HG03103 (cell line): ENCODE data around the gene GLB1L3.

ENCODE experiments used
- ATAC-seq: cut with Tn5 transposase; IDR thresholded peaks from one replicate; pipeline ENCODE4 v1.9.1; 2021; ENCODE audit warnings: low read depth; ENCODE audit not compliant: unreplicated experiment

GLB1L3 gene

DNA sequence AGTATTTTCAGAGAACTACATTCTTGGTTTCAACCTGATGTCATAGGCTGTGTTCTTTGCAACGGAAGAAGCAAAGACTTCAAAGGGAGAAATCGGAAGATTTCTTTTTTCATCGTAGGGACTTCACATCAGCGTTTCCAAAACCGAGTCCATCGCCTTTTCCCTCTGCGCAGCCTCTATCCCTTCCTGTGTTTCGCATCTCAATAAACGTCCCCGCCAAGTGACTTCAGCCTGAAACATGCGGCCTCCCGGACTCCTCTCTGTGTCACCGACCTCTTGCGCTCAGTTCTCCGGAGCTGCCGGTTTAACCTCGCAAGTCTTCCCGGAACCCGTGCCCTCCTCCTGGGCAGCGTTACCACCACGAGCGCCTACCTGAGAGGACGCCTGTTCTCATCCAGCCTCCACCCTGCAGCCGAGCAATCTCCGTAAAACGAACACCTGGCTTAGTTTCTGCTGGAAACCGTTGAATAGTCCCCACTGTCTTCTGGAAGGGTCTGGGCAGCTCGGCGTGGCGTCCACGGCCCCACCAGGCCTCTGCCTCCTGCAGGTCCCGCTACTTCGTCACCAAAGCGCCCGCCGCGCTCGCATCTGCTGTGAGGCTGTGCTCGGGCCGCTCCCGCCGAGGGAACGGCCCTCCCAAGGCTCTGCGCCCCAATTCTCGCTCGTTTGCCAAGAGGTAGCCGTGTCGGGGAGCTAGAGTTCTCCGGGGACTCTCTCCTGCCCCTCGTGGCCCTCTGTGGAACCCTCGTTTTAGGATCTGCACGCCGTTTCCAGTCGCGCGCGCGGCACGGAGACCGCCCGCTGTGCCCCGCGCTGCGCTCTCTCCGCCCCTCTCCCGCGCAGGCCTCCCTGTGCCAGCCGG, at the start of gene GLB1L3:
TSS of gene GLB1L3 (plus strand) at position 846 of the 862 bp plus-strand sequence. CDS start 362 bp downstream, outside the sequence.
- ATAC-seq = peak; percentile 77

DNA sequence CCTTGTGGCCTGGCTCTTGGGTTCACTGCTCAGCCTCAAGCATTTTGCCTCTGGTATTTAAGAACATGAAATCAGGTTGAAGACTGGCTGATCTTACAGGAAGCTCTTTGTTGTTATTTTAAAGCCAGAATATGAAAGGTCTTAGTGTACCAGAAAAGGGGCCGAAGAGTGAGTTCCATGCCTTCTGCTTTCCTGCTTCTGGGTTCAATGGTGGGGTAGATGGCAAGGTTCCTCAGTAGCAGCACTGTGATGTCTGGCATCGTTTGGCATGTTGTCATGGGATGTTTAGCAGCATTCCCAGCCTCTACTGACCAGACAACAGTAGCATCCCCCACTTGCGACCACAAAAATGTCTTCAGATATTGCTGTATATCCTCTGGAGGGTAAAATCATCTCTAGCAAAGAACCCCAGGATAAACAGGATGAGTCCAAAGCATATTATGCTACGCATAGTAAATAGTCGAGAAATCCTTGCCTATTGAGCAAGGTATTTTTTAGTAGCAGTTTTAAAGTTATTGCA, 49.3 kb upstream of the GLB1L3 start:
- no peak for ATAC-seq

DNA sequence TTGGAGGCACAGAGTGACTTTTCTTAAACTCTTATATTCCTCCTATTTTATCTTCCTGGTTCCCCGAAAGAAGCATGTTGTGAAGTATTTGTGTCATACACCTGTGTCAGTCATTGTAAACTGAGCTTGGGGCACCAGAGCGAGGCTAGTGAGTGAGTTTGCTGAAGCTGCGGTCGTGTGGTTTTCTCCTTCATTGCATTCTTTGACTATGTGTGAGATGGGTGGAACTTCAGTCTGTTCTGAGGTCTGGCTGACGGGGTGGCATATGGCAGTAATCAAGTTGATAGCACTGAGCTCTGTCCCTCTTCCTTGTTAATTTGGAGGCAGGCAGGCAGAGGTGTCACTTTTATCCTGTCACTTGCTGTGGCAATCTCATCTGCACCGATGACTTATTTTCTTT, 47.6 kb upstream of the GLB1L3 start:
- peak; percentile 54 for ATAC-seq

GRCh38 chr11:134229126-134229790, 46.9 kb upstream of the GLB1L3 start:
- no peak for ATAC-seq

DNA sequence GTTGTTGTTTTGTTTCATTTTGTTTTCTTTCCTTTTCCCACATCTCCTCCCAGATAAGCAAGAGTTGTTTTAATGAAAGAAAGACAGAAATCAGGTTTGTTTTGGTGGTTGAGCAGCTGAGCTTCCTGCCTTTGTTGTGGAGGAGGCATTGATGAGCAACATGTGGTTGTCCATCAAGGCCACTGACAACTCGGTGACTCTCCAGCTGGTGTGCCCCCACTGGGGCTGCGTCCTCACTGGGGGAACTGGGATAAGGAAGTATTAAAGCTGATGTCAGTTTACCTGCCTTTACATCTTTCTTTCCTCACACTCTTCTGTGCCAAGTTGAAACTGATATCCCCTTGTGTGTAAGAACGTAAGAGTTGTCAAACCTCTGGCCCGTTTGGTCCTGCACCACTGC, 45.8 kb upstream of the GLB1L3 start:
- ATAC-seq = no peak

DNA sequence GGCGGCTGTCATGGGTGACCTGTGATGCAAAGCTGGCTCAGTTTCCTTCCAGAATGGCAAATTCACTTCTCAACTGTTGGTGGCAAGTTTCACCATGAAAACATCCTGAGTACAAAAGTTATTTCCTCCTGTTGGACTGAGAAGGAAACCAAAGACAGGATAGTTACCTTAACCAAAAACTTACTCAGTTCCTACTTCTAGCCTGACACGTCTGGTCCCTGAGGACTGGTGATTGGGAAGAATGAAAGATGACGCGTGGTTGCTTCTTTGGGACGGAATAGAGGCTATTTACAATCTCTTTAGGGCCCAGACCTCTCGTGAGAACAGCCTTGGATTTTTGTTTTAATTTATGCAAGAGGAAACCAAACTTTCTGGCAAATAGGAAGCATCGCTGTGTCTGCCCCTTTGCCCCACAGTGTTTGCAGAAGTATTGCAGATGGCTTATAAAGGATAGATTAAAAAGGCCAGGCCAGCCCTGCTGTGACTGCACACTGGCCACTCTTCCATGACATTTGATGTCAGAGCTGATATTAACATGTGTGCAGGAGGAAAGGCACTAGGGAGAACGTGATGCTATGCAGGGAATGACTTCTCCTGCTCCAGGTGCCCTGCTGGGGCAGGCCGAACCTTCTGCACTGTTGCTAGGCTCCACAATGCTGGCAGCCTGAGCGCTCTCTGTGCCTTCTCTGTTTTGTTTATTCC, 44.1 kb upstream of the GLB1L3 start:
- ATAC-seq = no peak

GRCh38 chr11:134233729-134234179, 42.4 kb upstream of the GLB1L3 start:
- ATAC-seq = no peak

DNA sequence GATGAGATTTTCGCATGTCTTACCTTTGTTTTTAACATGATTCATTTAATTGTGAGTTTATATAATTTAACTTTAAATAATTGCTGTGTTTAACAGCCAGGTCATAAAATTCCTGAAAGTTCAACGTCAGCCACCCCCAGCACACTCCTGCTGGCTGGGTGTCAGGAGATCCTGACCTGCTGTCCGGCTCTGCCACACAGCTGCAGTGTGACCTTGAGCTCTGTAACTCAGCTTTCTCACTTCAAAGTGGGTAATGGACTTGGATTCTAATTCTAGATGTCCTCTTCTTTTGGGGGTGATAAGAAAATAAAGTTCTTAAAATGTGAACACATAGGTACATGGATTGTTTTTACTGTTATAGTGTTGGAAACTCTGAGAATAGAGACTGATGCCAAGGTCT, 40.8 kb upstream of the GLB1L3 start:
- ATAC-seq = no peak

- no peak for ATAC-seq
Measured at GRCh38 chr11:134236834-134237556, 39.2 kb upstream of the GLB1L3 start.

- no peak for ATAC-seq
Measured at GRCh38 chr11:134237557-134237922, 38.6 kb upstream of the GLB1L3 start.

- ATAC-seq = no peak
Measured at GRCh38 chr11:134238956-134239355, 37.2 kb upstream of the GLB1L3 start.

DNA sequence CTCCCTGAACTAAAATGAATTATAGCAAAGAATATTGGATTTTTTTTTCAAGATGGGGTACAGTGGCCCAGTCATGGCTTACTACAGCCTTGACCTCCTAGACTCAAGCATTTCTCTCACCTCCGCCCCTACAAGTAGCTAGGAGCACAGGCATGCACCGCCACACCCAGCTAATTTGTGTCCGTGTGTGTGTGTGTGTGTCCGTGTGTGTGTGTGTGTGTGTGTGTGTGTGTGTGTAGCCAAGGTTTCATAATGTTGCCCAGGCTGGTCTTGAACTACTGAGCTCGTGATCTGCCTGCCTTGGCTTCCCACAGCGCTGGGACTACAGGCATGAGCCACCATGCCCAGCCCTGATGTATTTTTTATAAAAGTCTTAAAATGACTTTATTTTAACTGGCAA, 35.6 kb upstream of the GLB1L3 start:
- no peak for ATAC-seq

DNA sequence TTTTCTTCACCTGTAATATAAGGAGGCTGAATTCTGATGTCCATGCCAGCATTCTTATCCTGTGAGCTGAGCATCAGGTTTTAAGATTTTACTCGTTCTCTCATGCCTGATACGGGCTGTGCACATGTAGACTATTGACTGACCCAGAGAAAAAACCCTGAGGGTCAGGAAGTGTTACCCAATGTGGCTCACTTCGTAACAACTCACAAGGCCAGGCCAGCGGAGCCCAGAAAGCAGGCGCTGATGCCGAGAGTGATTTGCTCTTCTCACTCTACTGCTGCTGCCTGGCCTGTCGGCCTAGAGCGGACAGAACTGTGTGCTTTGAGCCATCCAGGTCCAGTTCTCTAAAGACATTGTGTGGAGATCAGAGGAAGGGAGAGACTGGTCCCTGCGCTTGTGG, 33.8 kb upstream of the GLB1L3 start:
- ATAC-seq = no peak

DNA sequence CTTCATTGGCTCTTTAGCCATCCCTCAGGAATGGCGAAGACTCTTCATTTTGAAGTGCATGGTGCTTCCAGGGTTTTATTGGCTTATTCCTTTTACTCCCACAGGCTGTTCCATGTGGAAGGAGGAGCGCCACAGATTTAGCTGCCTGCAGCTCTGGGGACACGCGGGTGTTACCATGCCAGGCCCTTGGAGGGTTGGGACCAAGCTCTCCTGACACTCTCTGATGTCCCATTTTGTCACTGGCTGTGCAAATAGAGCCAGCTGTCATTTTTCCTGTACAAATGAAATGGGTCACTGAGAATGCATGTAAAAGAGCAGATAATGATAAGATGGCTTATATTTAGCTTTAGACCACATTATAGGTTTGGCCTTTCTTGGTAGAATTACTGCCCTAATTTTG, 32.3 kb upstream of the GLB1L3 start:
- no peak for ATAC-seq

- peak; percentile 93 for ATAC-seq
Measured at GRCh38 chr11:134244593-134244992, 31.6 kb upstream of the GLB1L3 start.

GRCh38 chr11:134245434-134245833, 30.7 kb upstream of the GLB1L3 start:
- no peak for ATAC-seq

- no peak for ATAC-seq
Measured at GRCh38 chr11:134246100-134246499, 30.1 kb upstream of the GLB1L3 start.

- no peak for ATAC-seq
Measured at GRCh38 chr11:134246678-134247077, 29.5 kb upstream of the GLB1L3 start.

GRCh38 chr11:134248910-134249480, 27.2 kb upstream of the GLB1L3 start:
- no peak for ATAC-seq

- no peak for ATAC-seq
Measured at GRCh38 chr11:134250246-134250645, 25.9 kb upstream of the GLB1L3 start.
